A549 (cell line): ENCODE results near the gene PLEKHA7. TPM values are rescaled to one million over a fixed set of nuclear protein-coding genes. Genes with fewer than 3 reads are reported as not detected.

Experiments
- ATAC-seq, 2 experiments: fragments of 200-7000 bp in 1 of 2; fragments of >200 bp in 1 of 2; cut with Nextera tagmentation in 1 of 2; cut with Tn5 transposase in 1 of 2; 3 replicates each; pipeline versions ENCODE4 v1.8.0 to v1.9.1; 2018 to 2020; ENCODE audit warnings: mild to moderate bottlenecking in 1 of 2, moderate library complexity in 1 of 2
- CTCF ChIA-PET: fragments of 300-600 bp; sonication (Branson Sonifier 250); formaldehyde crosslinking; extraction: SDS; loops from one replicate; lab custom pipeline; 2021; ENCODE audit warnings: antibody characterized with exemption, inconsistent platforms; lab: Yijun Ruan, JAX
- POLR2A ChIA-PET: fragments of 350-600 bp; formaldehyde crosslinking; extraction: SDS; loops from one replicate; lab custom pipeline; 2021; ENCODE audit warnings: antibody characterized with exemption, inconsistent platforms; lab: Yijun Ruan, JAX
- DNase-seq, 2 experiments: peaks; one replicate each; pipeline versions ENCODE4 v3.0.0 to v3.0.0-alpha.2; 2011 to 2016; ENCODE audit warnings: low read depth in 1 of 2, low spot score in 1 of 2
- FAIRE-seq: peaks from 2 replicates; lab custom pipeline; 2011; peaks lifted over from hg19 to GRCh38; lab: Jason Lieb, UNC
- H3K27ac ChIP-seq, 2 experiments: fragments of >200 bp; sonication (Bioruptor Twin); formaldehyde crosslinking; 3 replicates each; pipeline ENCODE4 v1.5.1; 2016 to 2017
- H3K4me1 ChIP-seq: fragments of >200 bp; sonication (Bioruptor Twin); formaldehyde crosslinking; 3 replicates; pipeline ENCODE4 v1.6.1; 2016
- H3K4me2 ChIP-seq: fragments of >200 bp; sonication (Bioruptor Twin); formaldehyde crosslinking; 3 replicates; pipeline ENCODE4 v1.6.1; 2016
- H3K4me3 ChIP-seq: fragments of >200 bp; sonication (Bioruptor Twin); formaldehyde crosslinking; 3 replicates; pipeline ENCODE4 v1.5.1; 2016
- H3K9me3 ChIP-seq: fragments of >200 bp; sonication (Bioruptor Twin); formaldehyde crosslinking; 3 replicates; pipeline ENCODE4 v1.6.1; 2016
- BCL3 ChIP-seq: fragments of >200 bp; sonication (Bioruptor Twin); formaldehyde crosslinking; IDR thresholded peaks from 3 replicates; pipeline ENCODE4 v1.6.1; 2016
- CBX2 ChIP-seq: fragments of 200-600 bp; sonication (generic); IDR thresholded peaks from 2 replicates; pipeline ENCODE4 v1.6.1; 2016; ENCODE audit warnings: low read depth, mild to moderate bottlenecking, borderline replicate concordance
- CEBPB ChIP-seq, 2 experiments: fragments of >200 bp in 1 of 2; sonication (Bioruptor Twin) in 1 of 2; formaldehyde crosslinking in 1 of 2; IDR thresholded peaks; 2 replicates each; pipeline ENCODE4 v1.6.1; 2012 to 2016
- CHD2 ChIP-seq: fragments of 150-350 bp; IDR thresholded peaks from 2 replicates; pipeline ENCODE4 v1.6.1; 2014; ENCODE audit warnings: low read length; ENCODE audit not compliant: partially characterized antibody
- CHD4 ChIP-seq: fragments of 200-600 bp; sonication (generic); IDR thresholded peaks from 2 replicates; pipeline ENCODE4 v1.6.1; 2016; ENCODE audit warnings: antibody characterized with exemption, mild to moderate bottlenecking, borderline replicate concordance
- EHF ChIP-seq: fragments of 250-450 bp; sonication (Bioruptor Pico); IDR thresholded peaks from 2 replicates; pipeline ENCODE4 v1.5.0; 2020; ENCODE audit warnings: mild to moderate bottlenecking
- EHMT2 ChIP-seq: fragments of 200-600 bp; sonication (generic); IDR thresholded peaks from 2 replicates; pipeline ENCODE4 v1.6.1; 2016; ENCODE audit warnings: antibody characterized with exemption, low read depth, mild to moderate bottlenecking, moderate library complexity
- ELK1 ChIP-seq: fragments of 150-350 bp; IDR thresholded peaks from 2 replicates; pipeline ENCODE4 v1.6.1; 2014; ENCODE audit warnings: low read depth, mild to moderate bottlenecking, low read length
- HES2 ChIP-seq: fragments of >200 bp; sonication (Bioruptor Twin); formaldehyde crosslinking; IDR thresholded peaks from 2 replicates; pipeline ENCODE4 v1.6.1; 2016
- HEYL ChIP-seq: fragments of 250-450 bp; sonication (Bioruptor Pico); IDR thresholded peaks from 2 replicates; pipeline ENCODE4 v1.8.0; 2021; ENCODE audit warnings: mild to moderate bottlenecking, moderate library complexity
- HMGXB4 ChIP-seq: fragments of 250-450 bp; sonication (Bioruptor Pico); IDR thresholded peaks from 2 replicates; pipeline ENCODE4 v1.5.0; 2021; ENCODE audit warnings: mild to moderate bottlenecking, moderate library complexity, borderline replicate concordance
- HOXB13 ChIP-seq: fragments of 250-450 bp; sonication (Bioruptor Pico); IDR thresholded peaks from 2 replicates; pipeline ENCODE4 v1.5.0; 2020; ENCODE audit warnings: low read depth, mild to moderate bottlenecking, moderate library complexity
- JUN ChIP-seq, 2 experiments: fragments of >200 bp; sonication (Bioruptor Twin); formaldehyde crosslinking; IDR thresholded peaks; 2 replicates in 1 of 2; 3 replicates in 1 of 2; pipeline ENCODE4 v1.6.1; 2016 to 2017
- JUNB ChIP-seq: fragments of >200 bp; sonication (Bioruptor Twin); formaldehyde crosslinking; IDR thresholded peaks from 2 replicates; pipeline ENCODE4 v1.6.1; 2016
- MAFK ChIP-seq: fragments of 450-650 bp; IDR thresholded peaks from 2 replicates; pipeline ENCODE4 v1.6.1; 2014; ENCODE audit not compliant: partially characterized antibody
- MYC ChIP-seq: IDR thresholded peaks from 2 replicates; pipeline ENCODE4 v1.6.1; 2012; ENCODE audit warnings: mild to moderate bottlenecking, inconsistent platforms, low read length, improper control_type of control experiment, borderline replicate concordance
- NPAS2 ChIP-seq: fragments of 250-450 bp; sonication (Bioruptor Pico); IDR thresholded peaks from 2 replicates; pipeline ENCODE4 v1.8.0; 2022; ENCODE audit warnings: mild to moderate bottlenecking, moderate library complexity, borderline replicate concordance
- PHF8 ChIP-seq: fragments of 200-600 bp; sonication (generic); IDR thresholded peaks from 2 replicates; pipeline ENCODE4 v1.6.1; 2016; ENCODE audit warnings: low read depth, mild to moderate bottlenecking, antibody characterized with exemption, moderate library complexity, borderline replicate concordance
- RARB ChIP-seq: fragments of 250-450 bp; sonication (Bioruptor Pico); IDR thresholded peaks from 2 replicates; pipeline ENCODE4 v1.8.0; 2021; ENCODE audit warnings: mild to moderate bottlenecking, moderate library complexity
- RCOR1 ChIP-seq: fragments of 150-350 bp; IDR thresholded peaks from 2 replicates; pipeline ENCODE4 v1.6.1; 2014; ENCODE audit warnings: antibody characterized with exemption, low read length, low read depth
- RFX5 ChIP-seq: fragments of 450-650 bp; IDR thresholded peaks from 2 replicates; pipeline ENCODE4 v1.7.1; 2014; ENCODE audit warnings: antibody characterized with exemption, mild to moderate bottlenecking, moderate library complexity
- TP53 ChIP-seq: fragments of 250-450 bp; sonication (Bioruptor Pico); IDR thresholded peaks from 2 replicates; pipeline ENCODE4 v1.5.0; 2021; ENCODE audit warnings: mild to moderate bottlenecking, moderate library complexity
- ZC3H11A ChIP-seq: fragments of 450-650 bp; IDR thresholded peaks from 2 replicates; pipeline ENCODE4 v1.6.1; 2014; ENCODE audit warnings: antibody characterized with exemption, mild to moderate bottlenecking
- ZNF302 ChIP-seq: fragments of 250-450 bp; sonication (Bioruptor Pico); IDR thresholded peaks from 2 replicates; pipeline ENCODE4 v1.9.0; 2021; ENCODE audit warnings: inconsistent platforms, mild to moderate bottlenecking, moderate library complexity
- WGBS: methylation state at CpG from one replicate; pipeline ENCODE4 v1.1.6; 2017; ENCODE audit errors: missing lambda C conversion rate; 5-methylcytosine and 5-hydroxymethylcytosine counted together
- polyA plus RNA-seq, 4 experiments: library from polyadenylated mRNA; depleted of rRNA in 3 of 4; stranded (reverse); fragments of >200 nt; fragmentation: RNase III in 1 of 4; extraction: RNeasy Plus Mini Kit Qiagen cat#74134 plus additional on column Dnase treatment in 1 of 4; gene quantifications; 2 replicates in 3 of 4; 3 replicates in 1 of 4; pipeline ENCODE4 v1.2.3, GENCODE V29; 2011 to 2017

PLEKHA7 gene
- polyA plus RNA-seq, 2 of the 4 experiments (the other 2 are of a cell fraction), result 8.7 to 13.8 TPM

GRCh38 chr11:16997624-16998023 lies 16.6 kb downstream of the PLEKHA7 start:
- 96% methylated on average over 2 of the region's 7 CpGs for WGBS
- ChIA-PET CTCF (interaction anchor here (0.7 kb wide), 1 partner anchor 66 kb away, joined by 3 read pairs; no protein-coding TSS in a partner anchor), POLR2A (no interaction called here)
- DNase-seq, result no peak
- Histone ChIP-seq H3K9me3 (no peaks in the 10 kb centered on the region), H3K4me1 (peaks cover 4% of the 10 kb centered on the region; the same call in 1 of the 3 replicates), H3K4me2 (no peak overlapping the region), H3K27ac (no peak overlapping the region), H3K4me3 (no peak overlapping the region)
- no peak for FAIRE-seq
- no peak for ATAC-seq
- TF ChIP-seq EHF (CRISPR knock-in tag) (no peak), CHD4 (no peak)

- TF ChIP-seq JUNB (no peak), JUN (IDR thresholded peaks at IDR 0.05) (no peak), RFX5 (no peak), HEYL (CRISPR knock-in tag) (no peak), MAFK (no peak), BCL3 (no peak), HMGXB4 (no peak), HOXB13 (CRISPR knock-in tag) (no peak), MYC (no peak), CEBPB (IDR thresholded peaks at IDR 0.05) (no peak), HES2 (no peak), ZC3H11A (no peak)
- H3K27ac ChIP-seq, result no peak overlapping the region
- ChIA-PET POLR2A (no interaction called here), CTCF (interaction anchor here (0.9 kb wide), 1 partner anchor 70 kb away, joined by 3 read pairs; no protein-coding TSS in a partner anchor)
- ATAC-seq (no peak), DNase-seq (no peak), FAIRE-seq (no peak)
- WGBS, result 94% methylated on average over 1 of the region's 1 CpG
- peaks cover 4% of the 10 kb centered on the region; the same call in 1 of the 3 replicates for H3K4me1 ChIP-seq
- no peaks in the 10 kb centered on the region for H3K9me3 ChIP-seq
- H3K4me2 ChIP-seq, result no peak overlapping the region
- H3K4me3 ChIP-seq, result no peak overlapping the region
These were observed 20.7 kb downstream of the PLEKHA7 start for GRCh38 chr11:16993495-16993894.

GRCh38 chr11:16992846-16993245 lies 21.4 kb downstream of the PLEKHA7 start:
- ChIA-PET CTCF (no interaction called here), POLR2A (no interaction called here)
- H3K4me2 ChIP-seq, result no peak overlapping the region
- H3K4me1 ChIP-seq, result peaks cover 6% of the 10 kb centered on the region
- TF ChIP-seq ZC3H11A (no peak), EHMT2 (no peak), HOXB13 (CRISPR knock-in tag) (no peak), TP53 (no peak), RARB (no peak), JUNB (no peak), ELK1 (no peak), ZNF302 (CRISPR knock-in tag) (no peak), RCOR1 (no peak), PHF8 (no peak), BCL3 (no peak), CBX2 (no peak), CHD2 (no peak), NPAS2 (CRISPR knock-in tag) (no peak)
- WGBS, result 95% methylated on average over 3 of the region's 3 CpGs
- no peak overlapping the region for H3K4me3 ChIP-seq
- DNase-seq (no peak), FAIRE-seq (no peak), ATAC-seq (no peak)
- no peak overlapping the region for H3K27ac ChIP-seq
- no peaks in the 10 kb centered on the region for H3K9me3 ChIP-seq
